ENCODE measurements around the gene RIMKLA. TPM values are rescaled to one million over a fixed set of nuclear protein-coding genes. Genes with fewer than 3 reads are reported as not detected.

The RIMKLA gene
- total RNA-seq, 1 donor from 2014 or later, result 0.29 TPM

DNA sequence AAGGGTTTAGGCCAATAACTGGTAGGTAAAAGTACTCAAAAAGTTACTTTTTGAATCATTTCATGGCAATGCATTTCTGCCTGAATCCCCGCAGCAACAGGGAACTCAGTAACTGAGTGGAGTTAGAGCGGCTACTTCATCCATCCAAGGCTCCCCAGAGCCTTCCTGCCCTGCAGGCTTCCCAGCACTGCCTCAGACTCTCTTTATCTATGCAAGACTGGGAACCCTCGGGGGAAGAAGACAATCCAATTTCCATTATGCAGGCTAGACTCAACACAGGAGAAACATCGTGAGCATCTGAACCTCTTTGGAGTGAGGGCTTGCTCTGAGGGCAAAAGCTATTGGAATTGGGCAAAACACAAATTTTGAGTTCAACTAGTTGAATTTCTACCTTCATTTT is 52.1 kb downstream of the RIMKLA start:
- Histone ChIP-seq H3K27me3 (ENCODE audit: control insufficient read depth, insufficient read depth, low read length) (no peaks in the 10 kb centered on the region), H3K4me3 (ENCODE audit: low read depth, low read length) (no peak overlapping the region), H3K36me3 (ENCODE audit: control insufficient read depth, insufficient read depth, low read length) (no peaks in the 10 kb centered on the region)
- TF ChIP-seq, protein P1, sequence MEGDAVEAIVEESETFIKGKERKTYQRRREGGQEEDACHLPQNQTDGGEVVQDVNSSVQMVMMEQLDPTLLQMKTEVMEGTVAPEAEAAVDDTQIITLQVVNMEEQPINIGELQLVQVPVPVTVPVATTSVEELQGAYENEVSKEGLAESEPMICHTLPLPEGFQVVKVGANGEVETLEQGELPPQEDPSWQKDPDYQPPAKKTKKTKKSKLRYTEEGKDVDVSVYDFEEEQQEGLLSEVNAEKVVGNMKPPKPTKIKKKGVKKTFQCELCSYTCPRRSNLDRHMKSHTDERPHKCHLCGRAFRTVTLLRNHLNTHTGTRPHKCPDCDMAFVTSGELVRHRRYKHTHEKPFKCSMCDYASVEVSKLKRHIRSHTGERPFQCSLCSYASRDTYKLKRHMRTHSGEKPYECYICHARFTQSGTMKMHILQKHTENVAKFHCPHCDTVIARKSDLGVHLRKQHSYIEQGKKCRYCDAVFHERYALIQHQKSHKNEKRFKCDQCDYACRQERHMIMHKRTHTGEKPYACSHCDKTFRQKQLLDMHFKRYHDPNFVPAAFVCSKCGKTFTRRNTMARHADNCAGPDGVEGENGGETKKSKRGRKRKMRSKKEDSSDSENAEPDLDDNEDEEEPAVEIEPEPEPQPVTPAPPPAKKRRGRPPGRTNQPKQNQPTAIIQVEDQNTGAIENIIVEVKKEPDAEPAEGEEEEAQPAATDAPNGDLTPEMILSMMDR (IDR thresholded peaks at IDR 0.05; ENCODE audit: insufficient read depth, low read length, poor library complexity, severe bottlenecking), result no peak
- no peak for DNase-seq (ENCODE audit: low read depth)

DNA sequence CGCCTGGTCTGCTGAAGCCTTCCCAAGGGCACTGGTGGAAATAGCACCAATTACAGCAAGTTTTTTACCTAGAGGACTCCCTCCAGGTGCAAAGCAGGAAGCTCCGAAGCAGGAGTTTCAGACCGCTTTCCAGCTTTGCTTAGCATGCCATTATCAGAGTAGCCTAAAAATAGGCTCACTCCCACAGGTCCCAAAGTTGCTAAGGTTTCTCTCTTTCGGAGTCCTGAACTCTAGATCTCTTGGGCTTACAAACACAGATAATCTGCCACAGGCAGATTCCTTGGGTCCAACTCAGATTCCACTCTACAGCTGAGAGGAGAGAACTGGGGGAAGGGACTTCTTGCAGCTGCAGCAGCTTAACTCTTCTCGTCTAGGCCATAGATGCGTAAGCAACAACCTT is 52.8 kb downstream of the RIMKLA start:
- Histone ChIP-seq H3K27me3 (ENCODE audit: control insufficient read depth, insufficient read depth, low read length) (no peaks in the 10 kb centered on the region), H3K4me3 (ENCODE audit: low read depth, low read length) (no peak overlapping the region), H3K36me3 (ENCODE audit: control insufficient read depth, insufficient read depth, low read length) (no peaks in the 10 kb centered on the region)
- no peak for DNase-seq (ENCODE audit: low read depth)
- TF ChIP-seq, protein P1 (IDR thresholded peaks at IDR 0.05; ENCODE audit: insufficient read depth, low read length, poor library complexity, severe bottlenecking), result no peak

GRCh38 chr1:42434340-42434739 is 53.7 kb downstream of the RIMKLA start:
- H3K27me3 ChIP-seq (ENCODE audit: control insufficient read depth, insufficient read depth, low read length), result no peaks in the 10 kb centered on the region
- no peak for DNase-seq (ENCODE audit: low read depth)
- H3K36me3 ChIP-seq (ENCODE audit: control insufficient read depth, insufficient read depth, low read length), result no peaks in the 10 kb centered on the region
- no peak overlapping the region for H3K4me3 ChIP-seq (ENCODE audit: low read depth, low read length)
- TF ChIP-seq, protein P1 (IDR thresholded peaks at IDR 0.05; ENCODE audit: insufficient read depth, low read length, poor library complexity, severe bottlenecking), result no peak

GRCh38 chr1:42439940-42440339 is 59.3 kb downstream of the RIMKLA start:
- DNase-seq (ENCODE audit: low read depth), result no peak
- Histone ChIP-seq H3K4me3 (ENCODE audit: low read depth, low read length) (no peak overlapping the region), H3K27me3 (ENCODE audit: control insufficient read depth, insufficient read depth, low read length) (no peaks in the 10 kb centered on the region), H3K36me3 (ENCODE audit: control insufficient read depth, insufficient read depth, low read length) (no peaks in the 10 kb centered on the region)
- TF ChIP-seq, protein P1 (IDR thresholded peaks at IDR 0.05; ENCODE audit: insufficient read depth, low read length, poor library complexity, severe bottlenecking), result no peak

DNA sequence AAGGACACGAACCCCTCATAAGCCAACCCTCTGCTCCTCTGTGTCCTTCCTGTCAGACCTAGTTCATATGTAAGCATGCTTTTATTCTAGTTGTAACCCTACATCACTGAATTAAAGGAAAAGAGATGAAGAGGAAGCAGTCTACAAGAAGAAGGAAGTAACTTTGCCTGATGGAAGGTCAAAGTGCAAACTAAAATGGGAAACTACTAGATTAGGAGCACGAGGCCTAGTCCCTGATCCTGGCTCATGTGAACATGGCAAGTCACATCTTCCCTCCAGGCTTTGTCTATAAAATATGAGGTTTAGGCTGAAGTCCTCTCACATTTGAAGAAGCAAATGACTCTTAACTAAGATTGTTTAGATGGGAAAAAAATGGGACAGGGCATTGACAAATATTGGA is 62.1 kb downstream of the RIMKLA start:
- H3K4me3 ChIP-seq (ENCODE audit: low read depth, low read length), result no peak overlapping the region
- H3K27me3 ChIP-seq (ENCODE audit: control insufficient read depth, insufficient read depth, low read length), result no peaks in the 10 kb centered on the region
- TF ChIP-seq, protein P1 (IDR thresholded peaks at IDR 0.05; ENCODE audit: insufficient read depth, low read length, poor library complexity, severe bottlenecking), result no peak
- H3K36me3 ChIP-seq (ENCODE audit: control insufficient read depth, insufficient read depth, low read length), result no peaks in the 10 kb centered on the region
- DNase-seq (ENCODE audit: low read depth), result no peak

DNA sequence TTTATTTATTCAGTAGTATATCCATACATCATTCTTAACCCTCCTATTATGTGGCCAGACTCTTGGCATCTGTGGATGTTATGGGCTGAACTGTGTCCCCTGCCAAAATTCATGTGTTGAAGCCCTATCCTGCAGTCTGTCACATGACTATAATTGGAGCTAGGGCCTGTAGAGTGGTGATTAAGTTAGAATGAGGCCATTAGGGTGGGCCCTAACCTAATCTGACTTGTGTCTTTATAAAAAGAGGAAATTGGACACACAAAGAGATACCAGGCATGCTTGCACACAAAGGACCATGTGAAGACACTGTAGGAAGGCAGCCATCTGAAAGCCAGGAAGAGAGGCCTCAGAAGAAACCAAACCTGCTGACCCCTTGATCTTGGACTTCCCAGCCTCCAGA is 68.7 kb downstream of the RIMKLA start:
- DNase-seq (ENCODE audit: low read depth), result no peak
- Histone ChIP-seq H3K27me3 (ENCODE audit: control insufficient read depth, insufficient read depth, low read length) (no peaks in the 10 kb centered on the region), H3K36me3 (ENCODE audit: control insufficient read depth, insufficient read depth, low read length) (no peaks in the 10 kb centered on the region), H3K4me3 (ENCODE audit: low read depth, low read length) (no peak overlapping the region)
- TF ChIP-seq, protein P1 (IDR thresholded peaks at IDR 0.05; ENCODE audit: insufficient read depth, low read length, poor library complexity, severe bottlenecking), result no peak
